Skeletal muscle satellite cell (primary cell): ENCODE measurements around the gene RSF1. TPM values are rescaled to one million over a fixed set of nuclear protein-coding genes. Genes with fewer than 3 reads are reported as not detected.
"Not testable (repeated sequence)": the region's sequence is repeated elsewhere in the genome, so short reads cannot be mapped to it uniquely, and the experiment has no call there.

ENCODE experiments used
- H3K27me3 ChIP-seq: 2 replicates; pipeline ENCODE4 v1.7.0; 2013; ENCODE audit warnings: low read length; ENCODE audit not compliant: control insufficient read depth, insufficient read depth
- H3K36me3 ChIP-seq: 2 replicates; pipeline ENCODE4 v1.7.0; 2013; ENCODE audit warnings: mild to moderate bottlenecking, control low read depth, low read length; ENCODE audit not compliant: insufficient read depth
- H3K4me1 ChIP-seq: 2 replicates; pipeline ENCODE4 v1.7.0; 2013; ENCODE audit warnings: low read length; ENCODE audit not compliant: control insufficient read depth, insufficient read depth
- H3K4me2 ChIP-seq: 2 replicates; pipeline ENCODE4 v1.7.0; 2013; ENCODE audit warnings: mild to moderate bottlenecking, low read length
- H3K4me3 ChIP-seq: 2 replicates; pipeline ENCODE4 v1.7.0; 2013; ENCODE audit warnings: low read length
- H3K9ac ChIP-seq: 2 replicates; pipeline ENCODE4 v1.7.0; 2013; ENCODE audit warnings: mild to moderate bottlenecking, low read depth, low read length, moderate library complexity
- H3K9me3 ChIP-seq: replicated peaks from 2 replicates; pipeline ENCODE4 v1.7.0; 2013; ENCODE audit warnings: mild to moderate bottlenecking, control low read depth, low read length
- total RNA-seq: library from RNA; depleted of rRNA; stranded (reverse); fragments of >200 nt; gene quantifications from 2 replicates; pipeline ENCODE4 v1.2.3, GENCODE V29; 2012; rRNA removed

Gene RSF1
- 12.9 and 26.9 TPM in 2 replicates for total RNA-seq

- Histone ChIP-seq H3K4me1 (peaks cover 23% of the 10 kb centered on the region), H3K9me3 (no peaks in the 10 kb centered on the region), H3K4me3 (peak within 1 kb of the TSS; percentile 88), H3K9ac (peak within 1 kb of the TSS; percentile 95), H3K36me3 (no peaks in the 10 kb centered on the region), H3K27me3 (no peaks in the 10 kb centered on the region), H3K4me2 (peak within 1 kb of the TSS; percentile 94)
Measured at GRCh38 chr11:77820565-77821348, at the start of gene RSF1, which contains the start of gene AAMDC. Gene RSF1 (minus strand): TSS chr11:77820722. CDS start chr11:77820714, 8 bp downstream. Gene AAMDC (plus strand): TSS chr11:77821144. CDS start chr11:77842497, 21,353 bp downstream.

DNA sequence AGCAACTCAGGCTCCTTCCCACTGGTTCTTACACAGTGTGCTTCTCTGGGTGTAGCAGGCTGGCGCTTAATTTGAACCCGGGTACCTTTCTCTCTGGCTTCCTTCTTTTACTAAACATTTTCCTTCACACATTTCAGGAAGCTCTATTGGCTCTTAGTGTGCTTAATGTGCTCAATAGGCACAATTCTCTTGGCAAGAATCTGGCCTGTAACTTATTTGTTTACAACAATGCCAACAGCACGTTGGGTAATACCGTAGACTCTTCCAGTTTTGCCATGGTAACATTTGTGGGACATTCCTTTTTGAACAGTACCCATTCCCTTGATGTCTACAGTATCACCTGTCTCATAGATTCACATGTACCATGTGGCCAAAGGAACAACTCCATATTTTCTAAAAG lies 48.2 kb upstream of the RSF1 start:
- no peaks in the 10 kb centered on the region for H3K9me3 ChIP-seq
- H3K4me2 ChIP-seq = no peak overlapping the region
- no peak overlapping the region for H3K4me3 ChIP-seq
- no peaks in the 10 kb centered on the region for H3K4me1 ChIP-seq
- peaks cover 13% of the 10 kb centered on the region for H3K36me3 ChIP-seq
- no peak overlapping the region for H3K9ac ChIP-seq
- H3K27me3 ChIP-seq = no peaks in the 10 kb centered on the region

- Histone ChIP-seq H3K4me1 (no peaks in the 10 kb centered on the region), H3K4me3 (no peak overlapping the region), H3K36me3 (peaks cover 6% of the 10 kb centered on the region), H3K27me3 (no peaks in the 10 kb centered on the region), H3K9me3 (no peaks in the 10 kb centered on the region), H3K4me2 (no peak overlapping the region), H3K9ac (no peak overlapping the region)
Measured at GRCh38 chr11:77866336-77866735, 45.8 kb upstream of the RSF1 start.

- Histone ChIP-seq H3K4me1 (no peaks in the 10 kb centered on the region), H3K9me3 (no peaks in the 10 kb centered on the region), H3K4me2 (no peak overlapping the region), H3K4me3 (no peak overlapping the region), H3K36me3 (peaks cover 6% of the 10 kb centered on the region), H3K9ac (no peak overlapping the region), H3K27me3 (no peaks in the 10 kb centered on the region)
Measured at GRCh38 chr11:77865805-77866204, 45.3 kb upstream of the RSF1 start.

DNA sequence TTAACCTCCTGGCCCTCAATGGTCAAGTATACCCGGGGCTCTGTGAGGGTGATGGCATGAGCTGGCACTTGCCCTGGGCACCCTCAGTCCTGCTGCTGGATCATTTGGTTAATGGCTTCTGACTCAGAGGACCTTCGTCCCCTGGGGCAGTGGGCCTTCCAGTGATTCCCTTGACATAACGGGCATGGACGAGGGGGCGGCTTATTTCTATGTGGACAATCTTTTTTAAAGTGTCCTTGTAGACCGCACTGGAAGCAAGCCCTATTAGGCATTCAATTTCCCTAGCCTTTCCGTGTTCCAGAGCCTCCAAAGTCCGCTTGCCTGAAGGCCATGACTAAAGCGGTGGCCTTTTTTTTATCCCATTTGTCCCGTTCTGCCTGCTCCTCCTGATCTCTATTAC lies 40.9 kb upstream of the RSF1 start:
- not testable (repeated sequence) for H3K36me3 ChIP-seq, H3K4me3 ChIP-seq, H3K9ac ChIP-seq, H3K27me3 ChIP-seq, H3K9me3 ChIP-seq, H3K4me2 ChIP-seq, H3K4me1 ChIP-seq

GRCh38 chr11:77857906-77858457 lies 37.5 kb upstream of the RSF1 start:
- H3K36me3 ChIP-seq = peaks cover 22% of the 10 kb centered on the region
- not testable (repeated sequence) for H3K4me2 ChIP-seq, H3K27me3 ChIP-seq, H3K9me3 ChIP-seq, H3K9ac ChIP-seq, H3K4me1 ChIP-seq, H3K4me3 ChIP-seq

GRCh38 chr11:77854838-77855237 lies 34.3 kb upstream of the RSF1 start:
- H3K27me3 ChIP-seq = no peaks in the 10 kb centered on the region
- peaks cover 22% of the 10 kb centered on the region for H3K36me3 ChIP-seq
- no peak overlapping the region for H3K9ac ChIP-seq
- peaks cover 7% of the 10 kb centered on the region for H3K4me1 ChIP-seq
- H3K4me3 ChIP-seq = no peak overlapping the region
- peaks cover 5% of the 10 kb centered on the region for H3K9me3 ChIP-seq
- H3K4me2 ChIP-seq = no peak overlapping the region

GRCh38 chr11:77851503-77851902 lies 31.0 kb upstream of the RSF1 start:
- peaks cover 14% of the 10 kb centered on the region for H3K36me3 ChIP-seq
- H3K4me3 ChIP-seq = no peak overlapping the region
- no peaks in the 10 kb centered on the region for H3K27me3 ChIP-seq
- H3K9ac ChIP-seq = no peak overlapping the region
- no peak overlapping the region for H3K4me2 ChIP-seq
- peaks cover 5% of the 10 kb centered on the region for H3K9me3 ChIP-seq
- peaks cover 7% of the 10 kb centered on the region for H3K4me1 ChIP-seq

DNA sequence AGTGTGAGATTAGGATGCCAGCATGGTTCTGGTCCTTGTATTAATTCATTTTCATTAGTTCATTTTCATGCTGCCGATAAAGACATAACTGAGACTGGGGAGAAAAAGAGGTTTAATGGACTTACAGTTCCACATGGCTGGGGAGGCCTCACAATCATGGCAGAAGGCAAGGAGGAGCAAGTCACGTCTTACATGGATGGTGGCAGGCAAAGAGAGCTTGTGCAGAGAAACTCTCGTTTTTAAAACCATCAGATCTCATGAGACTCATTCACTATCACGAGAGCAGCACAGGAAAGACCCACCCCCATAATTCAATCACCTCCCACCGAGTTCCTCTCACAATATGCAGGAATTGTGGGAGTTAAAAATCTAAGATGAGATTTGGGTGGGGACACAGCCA lies 23.2 kb upstream of the RSF1 start:
- not testable (repeated sequence) for H3K36me3 ChIP-seq, H3K9me3 ChIP-seq, H3K4me2 ChIP-seq, H3K4me1 ChIP-seq, H3K4me3 ChIP-seq, H3K27me3 ChIP-seq, H3K9ac ChIP-seq

DNA sequence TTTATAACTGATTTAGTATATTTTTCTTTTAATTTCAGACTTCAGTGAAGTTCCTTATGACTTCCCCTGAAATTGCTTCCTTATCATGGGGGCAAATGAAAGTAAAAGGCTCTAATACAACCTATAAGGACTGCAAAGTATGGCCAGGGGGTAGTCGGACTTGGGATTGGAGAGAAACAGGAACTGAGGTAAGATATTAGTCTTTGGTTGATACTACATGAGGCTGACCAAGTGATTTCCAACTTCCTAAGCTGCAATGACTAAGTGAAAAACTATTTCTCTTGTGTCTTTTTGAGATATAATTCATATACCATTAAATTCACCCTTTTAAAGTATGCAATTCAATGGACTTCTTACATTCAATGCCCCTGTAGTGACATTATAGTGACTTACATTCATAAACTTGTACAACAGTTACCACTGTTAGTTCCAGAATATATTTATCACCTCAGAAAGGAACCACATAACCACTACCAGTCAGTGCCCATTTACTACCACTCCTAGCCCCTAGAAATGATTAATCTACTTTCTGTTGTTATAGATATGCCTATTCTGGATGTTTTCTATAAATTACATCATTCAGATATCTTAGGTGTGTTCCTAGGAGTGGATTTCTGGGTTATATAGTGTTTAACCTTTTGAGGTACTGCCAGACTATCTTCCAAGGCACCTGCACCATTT lies 22.1 kb upstream of the RSF1 start:
- Histone ChIP-seq H3K9me3 (no peaks in the 10 kb centered on the region), H3K9ac (no peak overlapping the region), H3K4me1 (peaks cover 6% of the 10 kb centered on the region), H3K27me3 (no peaks in the 10 kb centered on the region), H3K4me3 (no peak overlapping the region), H3K4me2 (no peak overlapping the region), H3K36me3 (peaks cover 9% of the 10 kb centered on the region)

GRCh38 chr11:77833302-77833701 lies 12.8 kb upstream of the RSF1 start:
- Histone ChIP-seq H3K4me2 (no peak overlapping the region), H3K4me1 (no peaks in the 10 kb centered on the region), H3K9ac (no peak overlapping the region), H3K4me3 (no peak overlapping the region), H3K27me3 (no peaks in the 10 kb centered on the region), H3K36me3 (no peaks in the 10 kb centered on the region), H3K9me3 (no peaks in the 10 kb centered on the region)
